Heart left ventricle (tissue), 16 donors: ENCODE data around the gene RUFY4. TPM values are rescaled to one million over a fixed set of nuclear protein-coding genes. Genes with fewer than 3 reads are reported as not detected.
"Not testable (repeated sequence)": the region's sequence is repeated elsewhere in the genome, so short reads cannot be mapped to it uniquely, and the experiment has no call there.

Source experiments
- ATAC-seq, 4 donors: fragments of 200-7000 bp; cut with Tn5 transposase; one replicate each; pipeline ENCODE4 v1.9.1; 2020 to 2022; ENCODE audit warnings: moderate library complexity in 4 of 4, mild to moderate bottlenecking in 3 of 4, moderate number of reproducible peaks in 1 of 4
- DNase-seq, 5 donors: peaks; one replicate each; pipeline ENCODE4 v3.0.0-alpha.2; 2020
- H3K27ac ChIP-seq, 12 donors: fragments of 200-600 bp; sonication (generic) in 4 of 12; one replicate each; pipeline versions ENCODE4 v1.5.0 to v1.8.0; 2016 to 2022; ENCODE audit warnings: mild to moderate bottlenecking in 2 of 12
- H3K27me3 ChIP-seq, 9 donors: fragments of 200-600 bp; sonication (generic) in 2 of 9; one replicate each; pipeline versions ENCODE4 v1.5.1 to v1.8.0; 2016 to 2022; ENCODE audit warnings: mild to moderate bottlenecking in 3 of 9
- H3K36me3 ChIP-seq, 9 donors: fragments of 200-600 bp; sonication (generic) in 2 of 9; one replicate each; pipeline versions ENCODE4 v1.5.0 to v1.8.0; 2018 to 2022; ENCODE audit warnings: mild to moderate bottlenecking in 2 of 9
- H3K4me1 ChIP-seq, 12 donors: fragments of 200-600 bp; sonication (generic) in 4 of 12; one replicate each; pipeline versions ENCODE4 v1.5.0 to v1.8.0; 2016 to 2022; ENCODE audit warnings: mild to moderate bottlenecking in 3 of 12
- H3K4me3 ChIP-seq, 12 donors: fragments of 200-600 bp; sonication (generic) in 4 of 12; one replicate each; pipeline versions ENCODE4 v1.5.0 to v1.8.0; 2017 to 2022; ENCODE audit warnings: mild to moderate bottlenecking in 9 of 12, moderate library complexity in 4 of 12
- H3K9me3 ChIP-seq, 12 donors: fragments of 200-600 bp; sonication (generic) in 4 of 12; one replicate each; pipeline versions ENCODE4 v1.5.0 to v1.8.0; 2016 to 2022; ENCODE audit warnings: mild to moderate bottlenecking in 1 of 12
- POLR2A ChIP-seq, 2 donors: fragments of 450-650 bp; IDR thresholded peaks; one replicate each; pipeline ENCODE4 v1.6.1; 2017; ENCODE audit warnings: antibody characterized with exemption in 2 of 2, mild to moderate bottlenecking in 2 of 2, moderate library complexity in 2 of 2
- WGBS, 4 donors: extraction: QIAGEN DNeasy Blood & Tissue Kit in 2 of 4; methylation state at CpG; one replicate each; pipeline versions ENCODE4 v1.1.5 to v1.1.7; 2013 to 2018; 5-methylcytosine and 5-hydroxymethylcytosine counted together
- intact Hi-C, 10 donors: fragments of 100-400 bp; cut with DNase I; formaldehyde crosslinking; loops; one replicate each; pipeline versions ENCODE4 v1.11.1 to v1.14.2; 2022
- polyA plus RNA-seq, 2 donors: library from polyadenylated mRNA; stranded (reverse); fragments of 200-250 nt; gene quantifications; one replicate each; pipeline ENCODE4 v1.2.3, GENCODE V29; 2013
- total RNA-seq, 9 donors: library from RNA; depleted of rRNA in 2 of 9; stranded (reverse); fragments of >200 nt in 2 of 9; fragmentation: NEBNext Ultra II Directional in 3 of 9; extraction: Animal tissue kit (Norgen Biotek cat#: 25700) in 3 of 9; gene quantifications; one replicate each; pipeline versions ENCODE4 v1.1.0 to v1.2.4, GENCODE V29; 2016 to 2023
- TF ChIP-seq, protein P1 (sequence below), 12 donors: fragments of 200-600 bp; sonication (generic) in 4 of 12; IDR thresholded peaks; one replicate each; pipeline versions ENCODE4 v1.5.0 to v1.8.0; 2018 to 2022; ENCODE audit warnings: antibody characterized with exemption in 12 of 12, mild to moderate bottlenecking in 5 of 12
- donor health status: ischemic (EF 13 %, LVEDD 7.1; RV severe dilation, severe dysfunction).
- donor health status: healthy with polysubstance abuse.
- donor health status: DM: no; HTN: yes; CAD: no.
- donor health status: DM: no; HTN: no; CAD: no.
- donor health status: ischemic (EF 25% LVEDD 6.9; RV normal size, moderate dysfunction).
- donor health status: ischemic (EF 25% LVEDD 5.7; RV mildly dilated, moderate dysfunction).
- donor health status: healthy.
- donor health status: DM: yes; HTN: yes; CAD: no.
- donor health status: ischemic (EF 35%, LVEDD 5.7; RV mildly dilated, moderate dysfunction).
- donor health status: nonischemic (EF 11% LVEDD 7.7; RV severe dilation, severe dysfunction).
- donor health status: DM: yes; HTN: yes; CAD: no.
- donor health status: PGD.
- donor health status: ischemic (EF 29% LVEDD 5.4; RV normal size, mild dysfunction).
- donor health status: nonischemic (EF 23%, LVEDD 6.1; RV moderate dilation, normal function).

Gene RUFY4
- total and polyA plus RNA-seq, 11 donors: 0.11 to 1.0 (median 0.14) TPM; not detected in 8

GRCh38 chr2:218093879-218094278 lies 24.8 kb downstream of the RUFY4 start:
- WGBS, 4 donors: 84 to 92% (median 86%) methylated on average over 3 of the region's 3 CpGs
- TF ChIP-seq POLR2A (IDR thresholded peaks at IDR 0.05): no peak
- TF ChIP-seq, protein P1, sequence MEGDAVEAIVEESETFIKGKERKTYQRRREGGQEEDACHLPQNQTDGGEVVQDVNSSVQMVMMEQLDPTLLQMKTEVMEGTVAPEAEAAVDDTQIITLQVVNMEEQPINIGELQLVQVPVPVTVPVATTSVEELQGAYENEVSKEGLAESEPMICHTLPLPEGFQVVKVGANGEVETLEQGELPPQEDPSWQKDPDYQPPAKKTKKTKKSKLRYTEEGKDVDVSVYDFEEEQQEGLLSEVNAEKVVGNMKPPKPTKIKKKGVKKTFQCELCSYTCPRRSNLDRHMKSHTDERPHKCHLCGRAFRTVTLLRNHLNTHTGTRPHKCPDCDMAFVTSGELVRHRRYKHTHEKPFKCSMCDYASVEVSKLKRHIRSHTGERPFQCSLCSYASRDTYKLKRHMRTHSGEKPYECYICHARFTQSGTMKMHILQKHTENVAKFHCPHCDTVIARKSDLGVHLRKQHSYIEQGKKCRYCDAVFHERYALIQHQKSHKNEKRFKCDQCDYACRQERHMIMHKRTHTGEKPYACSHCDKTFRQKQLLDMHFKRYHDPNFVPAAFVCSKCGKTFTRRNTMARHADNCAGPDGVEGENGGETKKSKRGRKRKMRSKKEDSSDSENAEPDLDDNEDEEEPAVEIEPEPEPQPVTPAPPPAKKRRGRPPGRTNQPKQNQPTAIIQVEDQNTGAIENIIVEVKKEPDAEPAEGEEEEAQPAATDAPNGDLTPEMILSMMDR (IDR thresholded peaks at IDR 0.05): no peak
- no peak for ATAC-seq
- no peak overlapping the region for H3K27ac ChIP-seq
- H3K4me3 ChIP-seq: no peak overlapping the region
- no peak for DNase-seq
- H3K36me3 ChIP-seq: no peaks in the 10 kb centered on the region
- no peaks in the 10 kb centered on the region for H3K4me1 ChIP-seq
- H3K9me3 ChIP-seq: no peaks in the 10 kb centered on the region
- H3K27me3 ChIP-seq: peaks cover 0 to 4% (median 0%) of the 10 kb centered on the region in 9 donors
- intact Hi-C loops: no loop called here

- 53 to 64% (median 58%) methylated on average over 8 of the region's 8 CpGs for WGBS, 4 donors
- H3K9me3 ChIP-seq: no peaks in the 10 kb centered on the region
- H3K4me1 ChIP-seq: no peaks in the 10 kb centered on the region
- no peak overlapping the region for H3K4me3 ChIP-seq
- no peak overlapping the region for H3K27ac ChIP-seq
- intact Hi-C loops: no loop called here
- no peak for DNase-seq
- no peaks in the 10 kb centered on the region for H3K36me3 ChIP-seq
- TF ChIP-seq POLR2A (IDR thresholded peaks at IDR 0.05): no peak
- TF ChIP-seq, protein P1 (IDR thresholded peaks at IDR 0.05): no peak
- no peak for ATAC-seq
- H3K27me3 ChIP-seq: peaks cover 0 to 4% (median 0%) of the 10 kb centered on the region in 9 donors
Observed at GRCh38 chr2:218095853-218096252, 26.8 kb downstream of the RUFY4 start.

- Histone ChIP-seq H3K27me3 (peaks cover 0 to 2% (median 0%) of the 10 kb centered on the region in 9 donors), H3K27ac (no peak overlapping the region), H3K4me1 (no peaks in the 10 kb centered on the region), H3K9me3 (no peaks in the 10 kb centered on the region), H3K4me3 (no peak overlapping the region), H3K36me3 (no peaks in the 10 kb centered on the region)
- WGBS, 4 donors: 78 to 85% (median 81%) methylated on average over 3 of the region's 3 CpGs
- DNase-seq: no peak
- no peak for ATAC-seq
- TF ChIP-seq POLR2A (IDR thresholded peaks at IDR 0.05): no peak
- TF ChIP-seq, protein P1 (IDR thresholded peaks at IDR 0.05): no peak
- intact Hi-C loops: no loop called here
Observed at GRCh38 chr2:218097975-218098374, 28.9 kb downstream of the RUFY4 start.

- intact Hi-C loops, DNase-seq, H3K27ac ChIP-seq, ATAC-seq, H3K4me3 ChIP-seq, H3K27me3 ChIP-seq, H3K36me3 ChIP-seq, H3K4me1 ChIP-seq: not testable (repeated sequence)
- WGBS, 4 donors: 81 to 86% (median 82%) methylated on average over 7 of the region's 7 CpGs
- peaks cover 0 to 10% (median 0%) of the 10 kb centered on the region in 12 donors for H3K9me3 ChIP-seq
Observed at GRCh38 chr2:218108834-218109233, 39.8 kb downstream of the RUFY4 start.

GRCh38 chr2:218121789-218122188 lies 52.7 kb downstream of the RUFY4 start:
- peaks cover 0 to 41% (median 15%) of the 10 kb centered on the region in 12 donors for H3K9me3 ChIP-seq
- WGBS, 4 donors: 78 to 88% (median 81%) methylated on average over 4 of the region's 4 CpGs
- ATAC-seq, intact Hi-C loops, H3K4me3 ChIP-seq, H3K36me3 ChIP-seq, H3K27me3 ChIP-seq, H3K27ac ChIP-seq, DNase-seq: not testable (repeated sequence)
- peaks cover 0 to 14% (median 1%) of the 10 kb centered on the region in 12 donors for H3K4me1 ChIP-seq

- Histone ChIP-seq H3K9me3 (peaks cover 0 to 36% (median 12%) of the 10 kb centered on the region in 12 donors), H3K4me1 (peaks cover 0 to 14% (median 1%) of the 10 kb centered on the region in 12 donors)
- DNase-seq, H3K27me3 ChIP-seq, ATAC-seq, H3K27ac ChIP-seq, intact Hi-C loops, H3K4me3 ChIP-seq, H3K36me3 ChIP-seq: not testable (repeated sequence)
Observed at GRCh38 chr2:218122286-218122685, 53.2 kb downstream of the RUFY4 start.
